Colonic mucosa (tissue), 4 donors: ENCODE data around the gene DGKI. TPM values are rescaled to one million over a fixed set of nuclear protein-coding genes. Genes with fewer than 3 reads are reported as not detected.

ENCODE experiments used
- DNase-seq: peaks from one replicate; pipeline ENCODE4 v3.0.0-alpha.2; 2020
- H3K27ac ChIP-seq: fragments of 200-600 bp; one replicate; pipeline ENCODE4 v1.8.0; 2021
- H3K27me3 ChIP-seq: fragments of 200-600 bp; one replicate; pipeline ENCODE4 v1.8.0; 2021
- H3K36me3 ChIP-seq: fragments of 200-600 bp; one replicate; pipeline ENCODE4 v1.8.0; 2021
- H3K4me1 ChIP-seq: fragments of 200-600 bp; one replicate; pipeline ENCODE4 v1.8.0; 2021; ENCODE audit warnings: mild to moderate bottlenecking
- H3K4me3 ChIP-seq: fragments of 200-600 bp; one replicate; pipeline ENCODE4 v1.8.0; 2021
- H3K9ac ChIP-seq, 2 donors: one replicate each; pipeline ENCODE4 v1.7.0; 2013; ENCODE audit warnings: control low read depth in 2 of 2, low read depth in 2 of 2, low read length in 2 of 2
- H3K9me3 ChIP-seq: fragments of 200-600 bp; one replicate; pipeline ENCODE4 v1.8.0; 2021
- CTCF ChIP-seq: fragments of 200-600 bp; IDR thresholded peaks from one replicate; pipeline ENCODE4 v1.8.0; 2022; ENCODE audit warnings: antibody characterized with exemption, mild to moderate bottlenecking
- intact Hi-C: fragments of 100-400 bp; cut with DNase I; formaldehyde crosslinking; loops from one replicate; pipeline ENCODE4 v1.14.1; 2022
- total RNA-seq, 2 donors: library from RNA; stranded (reverse); fragmentation: NEBNext Ultra II Directional in 1 of 2; extraction: Animal tissue kit (Norgen Biotek cat#: 25700) in 1 of 2; gene quantifications; one replicate each; pipeline ENCODE4 v1.2.1, GENCODE V29; 2021
- donor health status: healthy.
- donor health status: DM: no; HTN: no; CAD: no.
- donor health status: DM: no; HTN: no; CAD: no.

The DGKI gene
- total RNA-seq, 2 donors from 2014 or later, result 0.35 to 0.67 TPM

GRCh38 chr7:137519181-137519691 is 327.5 kb downstream of the DGKI start:
- DNase-seq, result no peak
- Histone ChIP-seq H3K9ac (no peak overlapping the region), H3K4me3 (no peak overlapping the region), H3K4me1 (no peaks in the 10 kb centered on the region), H3K9me3 (no peaks in the 10 kb centered on the region), H3K27ac (no peak overlapping the region), H3K36me3 (no peaks in the 10 kb centered on the region), H3K27me3 (no peaks in the 10 kb centered on the region)
- intact Hi-C loops, result no loop called here
- no peak for TF ChIP-seq CTCF

- H3K9me3 ChIP-seq, result no peaks in the 10 kb centered on the region
- H3K27me3 ChIP-seq, result no peaks in the 10 kb centered on the region
- H3K4me3 ChIP-seq, result no peak overlapping the region
- no peak overlapping the region for H3K9ac ChIP-seq
- no peak for TF ChIP-seq CTCF
- H3K4me1 ChIP-seq, result no peaks in the 10 kb centered on the region
- H3K36me3 ChIP-seq, result no peaks in the 10 kb centered on the region
- DNase-seq, result no peak
- intact Hi-C loops, result no loop called here
- no peak overlapping the region for H3K27ac ChIP-seq
Measured at GRCh38 chr7:137513091-137513490, 333.7 kb downstream of the DGKI start.

- H3K4me3 ChIP-seq, result no peak overlapping the region
- no peaks in the 10 kb centered on the region for H3K27me3 ChIP-seq
- H3K36me3 ChIP-seq, result no peaks in the 10 kb centered on the region
- H3K27ac ChIP-seq, result no peak overlapping the region
- no peak overlapping the region for H3K9ac ChIP-seq
- H3K9me3 ChIP-seq, result no peaks in the 10 kb centered on the region
- intact Hi-C loops, result no loop called here
- no peak for DNase-seq
- no peaks in the 10 kb centered on the region for H3K4me1 ChIP-seq
- TF ChIP-seq CTCF, result no peak
Measured at GRCh38 chr7:137507096-137507495, 339.7 kb downstream of the DGKI start.

GRCh38 chr7:137506031-137506430 is 340.7 kb downstream of the DGKI start:
- intact Hi-C loops, result no loop called here
- Histone ChIP-seq H3K9me3 (no peaks in the 10 kb centered on the region), H3K9ac (no peak overlapping the region), H3K36me3 (no peaks in the 10 kb centered on the region), H3K27me3 (no peaks in the 10 kb centered on the region), H3K4me1 (no peaks in the 10 kb centered on the region), H3K4me3 (no peak overlapping the region), H3K27ac (no peak overlapping the region)
- DNase-seq, result no peak
- TF ChIP-seq CTCF, result no peak

GRCh38 chr7:137501562-137501961 is 345.2 kb downstream of the DGKI start:
- no peak for TF ChIP-seq CTCF
- intact Hi-C loops, result no loop called here
- no peak overlapping the region for H3K9ac ChIP-seq

More at GRCh38 chr7:137501562-137501961, 345.2 kb downstream of the DGKI start:
- DNase-seq, result no peak
- H3K36me3 ChIP-seq, result no peaks in the 10 kb centered on the region
- no peaks in the 10 kb centered on the region for H3K9me3 ChIP-seq
- H3K4me3 ChIP-seq, result no peak overlapping the region
- H3K27me3 ChIP-seq, result no peaks in the 10 kb centered on the region
- no peaks in the 10 kb centered on the region for H3K4me1 ChIP-seq
- no peak overlapping the region for H3K27ac ChIP-seq
